ENCODE data around the gene UQCRC1.

Gene UQCRC1

GRCh38 chr3:48571938-48572337 lies 37.5 kb downstream of the UQCRC1 start:
- POLR2A ChIA-PET: no interaction called here

GRCh38 chr3:48569808-48570450 lies 39.5 kb downstream of the UQCRC1 start:
- ChIA-PET POLR2A (no interaction called here), CTCF (interaction anchor here (0.9 to 3.9 kb wide), 2 partner anchors 12 to 66 kb away, joined by 3 to 17 read pairs; partner anchors contain the start of genes PFKFB4 and SLC26A6)
- TF ChIP-seq CTCF (IDR thresholded peaks at IDR 0.05; ENCODE audit: control extremely low read depth, extremely low read depth, low read depth, missing control alignments): no peak
- no peak for DNase-seq (ENCODE audit: extremely low spot score)

More at GRCh38 chr3:48571938-48572337, 37.5 kb downstream of the UQCRC1 start:
- TF ChIP-seq CTCF (IDR thresholded peaks at IDR 0.05; ENCODE audit: control extremely low read depth, extremely low read depth, low read depth, missing control alignments): no peak
- CTCF ChIA-PET: interaction anchor here (0.8 to 3.9 kb wide), 3 partner anchors 14 to 64 kb away, joined by 3 to 17 read pairs (median 3); partner anchors contain the start of gene PFKFB4
- DNase-seq (ENCODE audit: extremely low spot score): no peak

- ChIA-PET CTCF (interaction anchor here (0.9 to 3.9 kb wide), 2 partner anchors 12 to 66 kb away, joined by 3 to 17 read pairs; partner anchors contain the start of genes PFKFB4 and SLC26A6), POLR2A (no interaction called here)
- no peak for TF ChIP-seq CTCF (IDR thresholded peaks at IDR 0.05; ENCODE audit: control extremely low read depth, extremely low read depth, low read depth, missing control alignments)
- DNase-seq (ENCODE audit: extremely low spot score): no peak
These were observed 40.0 kb downstream of the UQCRC1 start for GRCh38 chr3:48569400-48569799.

GRCh38 chr3:48568476-48568875 lies 41.0 kb downstream of the UQCRC1 start:
- no peak for TF ChIP-seq CTCF (IDR thresholded peaks at IDR 0.05; ENCODE audit: control extremely low read depth, extremely low read depth, low read depth, missing control alignments)
- ChIA-PET POLR2A (no interaction called here), CTCF (interaction anchor here (3.9 kb wide), 1 partner anchor 11 kb away, joined by 17 read pairs; the partner anchor contains the start of gene PFKFB4)
- no peak for DNase-seq (ENCODE audit: extremely low spot score)

GRCh38 chr3:48567500-48567899 lies 41.9 kb downstream of the UQCRC1 start:
- ChIA-PET CTCF (interaction anchor here (1.8 kb wide), 2 partner anchors 9 to 131 kb away, joined by 8 to 11 read pairs; no protein-coding TSS in a partner anchor), POLR2A (no interaction called here)
- TF ChIP-seq CTCF (IDR thresholded peaks at IDR 0.05; ENCODE audit: control extremely low read depth, extremely low read depth, low read depth, missing control alignments): no peak
- DNase-seq (ENCODE audit: extremely low spot score): no peak

- ChIA-PET CTCF (interaction anchor here (1.0 to 1.8 kb wide), 3 partner anchors 9 to 131 kb away, joined by 3 to 11 read pairs (median 8); partner anchors contain the start of gene SLC26A6), POLR2A (no interaction called here)
- DNase-seq (ENCODE audit: extremely low spot score): no peak
- TF ChIP-seq CTCF (IDR thresholded peaks at IDR 0.05; ENCODE audit: control extremely low read depth, extremely low read depth, low read depth, missing control alignments): no peak
These were observed 42.4 kb downstream of the UQCRC1 start for GRCh38 chr3:48567090-48567489.

All from GM10248 (cell line).